K562 (cell line): ENCODE data around the gene PSMD4. TPM values are rescaled to one million over a fixed set of nuclear protein-coding genes. Genes with fewer than 3 reads are reported as not detected.
A peak's percentile ranks its signal among the peaks of the same experiment; 100 is the strongest.

ENCODE experiments used
- BCLAF1 ChIP-seq, 2 experiments: fragments of 450-650 bp in 1 of 2; IDR thresholded peaks; 2 replicates each; pipeline ENCODE4 v1.6.1; 2011 to 2017; ENCODE audit warnings: low read depth in 2 of 2, antibody characterized with exemption in 1 of 2, borderline replicate concordance in 1 of 2, low read length in 1 of 2, mild to moderate bottlenecking in 1 of 2, mixed read lengths in 1 of 2; ENCODE audit not compliant: control insufficient read depth in 1 of 2
- ETV1 ChIP-seq: fragments of 450-650 bp; conservative IDR thresholded peaks from 2 replicates; pipeline ENCODE4 v1.6.1; 2016; ENCODE audit warnings: missing genetic modification characterization, control low read depth, low read depth, missing compliant biosample characterization
- KDM4B ChIP-seq, 2 experiments: fragments of 450-650 bp in 1 of 2; sonication (generic) in 1 of 2; IDR thresholded peaks; 2 replicates each; pipeline ENCODE4 v1.6.1; 2016 to 2017; ENCODE audit warnings: borderline replicate concordance in 2 of 2, antibody characterized with exemption in 1 of 2, low read depth in 1 of 2, mild to moderate bottlenecking in 1 of 2
- KLF13 ChIP-seq: fragments of 450-650 bp; IDR thresholded peaks from 2 replicates; pipeline ENCODE4 v1.6.1; 2016; ENCODE audit warnings: missing genetic modification characterization, low read depth, mild to moderate bottlenecking, missing compliant biosample characterization, moderate library complexity, borderline replicate concordance
- LEF1 ChIP-seq: fragments of 450-650 bp; IDR thresholded peaks from 2 replicates; pipeline ENCODE4 v1.6.1; 2016; ENCODE audit warnings: mild to moderate bottlenecking
- NCOR1 ChIP-seq: fragments of 450-650 bp; IDR thresholded peaks from 2 replicates; pipeline ENCODE4 v1.6.1; 2016; ENCODE audit warnings: mild to moderate bottlenecking, moderate library complexity
- NFYB ChIP-seq: IDR thresholded peaks from 2 replicates; pipeline ENCODE4 v1.6.1; 2011; ENCODE audit warnings: mild to moderate bottlenecking, moderate library complexity; ENCODE audit not compliant: insufficient read length; ENCODE audit errors: extremely low read depth
- RERE ChIP-seq: sonication (generic); formaldehyde crosslinking; IDR thresholded peaks from 2 replicates; pipeline ENCODE4 v1.8.0; 2023; ENCODE audit warnings: missing genetic modification reagents, mild to moderate bottlenecking, borderline replicate concordance
- SIRT6 ChIP-seq: IDR thresholded peaks from one replicate; pipeline ENCODE4 v1.6.1; 2012; ENCODE audit warnings: low read depth, mild to moderate bottlenecking, control low read depth, inconsistent platforms, low read length, moderate library complexity
- STAG1 ChIP-seq: sonication (generic); formaldehyde crosslinking; IDR thresholded peaks from 2 replicates; pipeline ENCODE4 v1.5.0; 2020; ENCODE audit warnings: missing genetic modification reagents, borderline replicate concordance
- ZNF23 ChIP-seq: fragments of 250-450 bp; sonication (Bioruptor Pico); IDR thresholded peaks from 2 replicates; pipeline ENCODE4 v1.4.0; 2020; ENCODE audit warnings: mild to moderate bottlenecking
- ZNF253 ChIP-seq: fragments of 250-450 bp; sonication (Bioruptor Pico); conservative IDR thresholded peaks from 2 replicates; pipeline ENCODE4 v1.6.1; 2021; ENCODE audit warnings: mild to moderate bottlenecking
- ZNF280A ChIP-seq: fragments of 450-650 bp; IDR thresholded peaks from 2 replicates; pipeline ENCODE4 v1.6.1; 2018; ENCODE audit warnings: mild to moderate bottlenecking, low read depth; ENCODE audit not compliant: partially characterized antibody
- ZNF589 ChIP-seq: fragments of 200-800 bp; sonication (Bioruptor generic); IDR thresholded peaks from 2 replicates; pipeline ENCODE4 v1.6.1; 2016; ENCODE audit warnings: low read depth, missing genetic modification characterization, missing compliant biosample characterization
- ZNF764 ChIP-seq: fragments of 250-450 bp; sonication (Bioruptor Pico); IDR thresholded peaks from 2 replicates; pipeline ENCODE4 v1.4.0; 2020; ENCODE audit warnings: low read depth, mild to moderate bottlenecking, moderate library complexity
- polyA plus RNA-seq, 8 experiments: library from polyadenylated mRNA; depleted of rRNA in 4 of 8; stranded (reverse) in 5 of 8; unstranded in 3 of 8; fragments of >200 nt; fragmentation: Nextera tagmentation in 2 of 8; fragmentation: Illumina TruSeq in 1 of 8; extraction: Ambion mirVana in 2 of 8; extraction: Trizol in 1 of 8; gene quantifications; 2 replicates each; pipeline versions ENCODE4 v1.2.1 to v1.2.3, GENCODE V29; 2011 to 2014; ENCODE audit warnings: inconsistent platforms in 1 of 8, missing spikeins in 1 of 8
- total RNA-seq, 7 experiments: library from RNA; depleted of rRNA in 6 of 7; stranded (reverse); fragments of >200 nt in 6 of 7; fragmentation: Illumina TruSeq in 2 of 7; extraction: Trizol in 2 of 7; gene quantifications; 2 replicates each; pipeline versions ENCODE4 v1.2.1 to v1.2.3, GENCODE V29; 2011 to 2021; ENCODE audit warnings: low replicate concordance in 1 of 7

The PSMD4 gene
- total and polyA plus RNA-seq, 9 of the 15 experiments (the other 6 are each of a cell fraction or from before 2014, with no cell fraction given): 194 to 353 (median 295) TPM

GRCh38 chr1:151254217-151255213 lies at the start of gene PSMD4 (continued):
- no peak for TF ChIP-seq ZNF280A
- TF ChIP-seq KDM4B (IDR thresholded peaks at IDR 0.05; ENCODE audit: borderline replicate concordance in 2 of 2, low read depth in 1 of 2): no peak
- TF ChIP-seq LEF1: no peak
- TF ChIP-seq ZNF253 (CRISPR knock-in tag): no peak
- TF ChIP-seq ZNF23 (CRISPR knock-in tag): no peak
- no peak for TF ChIP-seq KLF13
- TF ChIP-seq STAG1 (CRISPR knock-in tag): no peak
- TF ChIP-seq RERE (CRISPR knock-in tag): no peak
- TF ChIP-seq ETV1 (tag): peak; percentile 58; the same call in 1 of the 2 replicates
- no peak for TF ChIP-seq NCOR1
- TF ChIP-seq SIRT6: no peak
- TF ChIP-seq ZNF764 (CRISPR knock-in tag): no peak
- no peak for TF ChIP-seq BCLAF1 (IDR thresholded peaks at IDR 0.05; ENCODE audit: borderline replicate concordance in 1 of 2, control insufficient read depth in 1 of 2, low read depth in 2 of 2, low read length in 1 of 2)
- TF ChIP-seq ZNF589 (CRISPR knock-in tag): no peak
- TF ChIP-seq NFYB: peak; percentile 95
